Panc1 (cell line): ENCODE results near the gene ZIC4. TPM values are rescaled to one million over a fixed set of nuclear protein-coding genes. Genes with fewer than 3 reads are reported as not detected.

Experiments
- ATAC-seq: fragments of 200-7000 bp; cut with Tn5 transposase; 2 replicates; pipeline ENCODE4 v1.9.1; 2020; ENCODE audit warnings: mild to moderate bottlenecking, moderate library complexity
- BruUV-seq: library from RNA; stranded (reverse); fragments of 400-500 nt; replicated peaks from 2 replicates; lab custom pipeline; 2021; lab: Mats Ljungman, UMichigan
- CTCF ChIA-PET: fragments of 300-600 bp; sonication (Branson Sonifier 250); formaldehyde crosslinking; loops from one replicate; lab custom pipeline; 2022; ENCODE audit warnings: antibody characterized with exemption; lab: Charles Lee
- POLR2A ChIA-PET: fragments of 300-600 bp; sonication (Branson Sonifier 250); formaldehyde crosslinking; loops from one replicate; lab custom pipeline; 2022; ENCODE audit warnings: antibody characterized with exemption; lab: Charles Lee
- DNase-seq: peaks from one replicate; pipeline ENCODE4 v3.0.0-alpha.2; 2010; ENCODE audit warnings: low read depth, low spot score
- H3K27ac ChIP-seq: 2 replicates; pipeline ENCODE4 v1.5.1; 2011; ENCODE audit warnings: mild to moderate bottlenecking, low read length, inconsistent platforms
- H3K27me3 ChIP-seq: fragments of 200-500 bp; sonication (Bioruptor generic); 2 replicates; pipeline ENCODE4 v1.6.0; 2014; ENCODE audit warnings: low read length, inconsistent platforms; ENCODE audit not compliant: control insufficient read depth, insufficient read depth
- H3K36me3 ChIP-seq: fragments of 200-500 bp; sonication (Bioruptor generic); 2 replicates; pipeline ENCODE4 v1.5.1; 2014; ENCODE audit warnings: inconsistent platforms, mild to moderate bottlenecking, low read length, moderate library complexity; ENCODE audit not compliant: control insufficient read depth, insufficient read depth
- H3K4me1 ChIP-seq: 2 replicates; pipeline ENCODE4 v1.5.1; 2011; ENCODE audit warnings: inconsistent platforms, mild to moderate bottlenecking, low read length, moderate library complexity; ENCODE audit not compliant: control insufficient read depth, insufficient read depth
- H3K4me3 ChIP-seq, 2 experiments: 2 replicates each; pipeline ENCODE4 v1.5.1; 2011 to 2012; ENCODE audit warnings: low read depth in 2 of 2, low read length in 2 of 2, mild to moderate bottlenecking in 2 of 2, inconsistent platforms in 1 of 2, moderate library complexity in 1 of 2
- H3K9me3 ChIP-seq: fragments of 200-500 bp; sonication (Bioruptor generic); 2 replicates; pipeline ENCODE4 v1.5.1; 2014; ENCODE audit warnings: low read depth, mild to moderate bottlenecking, inconsistent platforms, low read length, moderate library complexity; ENCODE audit not compliant: control insufficient read depth, insufficient read depth
- POLR2AphosphoS5 ChIP-seq: IDR thresholded peaks from 2 replicates; pipeline ENCODE4 v1.6.1; 2012; ENCODE audit warnings: mild to moderate bottlenecking, low read depth, low read length, moderate library complexity
- SIN3A ChIP-seq: IDR thresholded peaks from 2 replicates; pipeline ENCODE4 v1.6.1; 2012; ENCODE audit warnings: low read depth, mild to moderate bottlenecking, low read length, moderate library complexity, borderline replicate concordance; ENCODE audit not compliant: insufficient read depth
- TCF7L2 ChIP-seq: IDR thresholded peaks from 2 replicates; pipeline ENCODE4 v1.6.1; 2011; ENCODE audit warnings: mild to moderate bottlenecking, low read depth, low read length, inconsistent platforms
- in situ Hi-C: cut with HindIII; loops from 2 replicates; pipeline ENCODE4 v1.10.0; 2016; ENCODE audit warnings: low sequenced_read_pairs, low pct_unique_long_range_greater_than_20kb
- intact Hi-C: fragments of 100-400 bp; cut with micrococcal nuclease; formaldehyde crosslinking; loops from one replicate; pipeline ENCODE4 v1.10.0; 2022; ENCODE audit not compliant: unreplicated experiment
- total RNA-seq: library from RNA; stranded (reverse); gene quantifications from one replicate; pipeline ENCODE4 v1.2.1, GENCODE V29; 2021; ENCODE audit not compliant: unreplicated experiment
- TF ChIP-seq, protein P1 (sequence below): fragments of 450-650 bp; IDR thresholded peaks from 2 replicates; pipeline ENCODE4 v1.5.1; 2017; ENCODE audit warnings: mild to moderate bottlenecking
- TF ChIP-seq, protein P2 (sequence below), 2 experiments: IDR thresholded peaks; 2 replicates each; pipeline ENCODE4 v1.6.1; 2011 to 2012; ENCODE audit warnings: low read depth in 2 of 2, control low read depth in 1 of 2, low read length in 1 of 2, mild to moderate bottlenecking in 1 of 2, moderate library complexity in 1 of 2; ENCODE audit not compliant: insufficient read depth in 1 of 2

The ZIC4 gene
- total RNA-seq, 1 experiment from 2014 or later, result not detected

DNA sequence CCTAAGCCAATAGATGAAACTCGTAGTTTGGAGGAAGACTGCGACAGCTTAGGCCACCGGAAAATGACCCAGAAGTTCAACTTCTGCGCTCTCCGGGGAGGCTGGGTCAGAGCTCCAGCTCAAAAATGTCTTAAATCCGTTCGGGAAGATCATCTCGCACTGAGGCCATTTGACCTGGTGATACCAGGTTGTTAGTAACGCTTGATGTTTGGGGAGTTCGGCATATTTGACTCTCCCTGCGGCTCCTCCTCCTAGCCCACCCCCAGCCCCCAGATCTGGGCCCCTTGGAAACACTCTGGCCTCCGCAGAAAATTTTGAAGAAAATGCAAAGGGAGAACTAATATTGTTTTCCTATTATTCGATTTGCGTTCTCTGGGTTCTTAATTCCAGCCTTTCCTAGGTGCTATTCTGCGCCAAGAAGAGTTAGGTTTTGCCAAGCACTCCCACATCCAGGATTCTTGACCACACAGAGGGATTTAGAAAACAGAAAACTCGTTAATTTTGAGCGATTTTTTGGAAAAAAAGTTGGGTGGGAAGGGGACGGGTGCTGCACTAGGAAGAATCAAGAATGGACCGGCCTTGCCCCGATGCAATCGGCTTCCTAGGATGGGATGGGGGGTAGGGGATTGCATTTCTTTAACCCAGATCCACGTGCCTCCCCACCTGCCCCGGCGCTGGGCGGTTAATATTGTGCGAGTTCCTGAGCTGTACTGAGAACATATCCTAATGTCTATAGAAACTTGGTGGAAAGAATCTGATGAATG lies 50.0 kb downstream of the ZIC4 start:
- ChIA-PET CTCF (no interaction called here), POLR2A (no interaction called here)
- H3K27me3 ChIP-seq, result no peaks in the 10 kb centered on the region
- H3K4me3 ChIP-seq, result no peak overlapping the region
- intact Hi-C loops, result no loop called here
- no peaks in the 10 kb centered on the region for H3K9me3 ChIP-seq
- DNase-seq, result no peak
- in situ Hi-C loops, result no loop called here
- no peak overlapping the region for H3K27ac ChIP-seq
- BruUV-seq, result no TSS peak
- TF ChIP-seq, protein P1, sequence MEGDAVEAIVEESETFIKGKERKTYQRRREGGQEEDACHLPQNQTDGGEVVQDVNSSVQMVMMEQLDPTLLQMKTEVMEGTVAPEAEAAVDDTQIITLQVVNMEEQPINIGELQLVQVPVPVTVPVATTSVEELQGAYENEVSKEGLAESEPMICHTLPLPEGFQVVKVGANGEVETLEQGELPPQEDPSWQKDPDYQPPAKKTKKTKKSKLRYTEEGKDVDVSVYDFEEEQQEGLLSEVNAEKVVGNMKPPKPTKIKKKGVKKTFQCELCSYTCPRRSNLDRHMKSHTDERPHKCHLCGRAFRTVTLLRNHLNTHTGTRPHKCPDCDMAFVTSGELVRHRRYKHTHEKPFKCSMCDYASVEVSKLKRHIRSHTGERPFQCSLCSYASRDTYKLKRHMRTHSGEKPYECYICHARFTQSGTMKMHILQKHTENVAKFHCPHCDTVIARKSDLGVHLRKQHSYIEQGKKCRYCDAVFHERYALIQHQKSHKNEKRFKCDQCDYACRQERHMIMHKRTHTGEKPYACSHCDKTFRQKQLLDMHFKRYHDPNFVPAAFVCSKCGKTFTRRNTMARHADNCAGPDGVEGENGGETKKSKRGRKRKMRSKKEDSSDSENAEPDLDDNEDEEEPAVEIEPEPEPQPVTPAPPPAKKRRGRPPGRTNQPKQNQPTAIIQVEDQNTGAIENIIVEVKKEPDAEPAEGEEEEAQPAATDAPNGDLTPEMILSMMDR, result no peak
- TF ChIP-seq POLR2AphosphoS5 (no peak), SIN3A (no peak), TCF7L2 (no peak)
- TF ChIP-seq, protein P2, sequence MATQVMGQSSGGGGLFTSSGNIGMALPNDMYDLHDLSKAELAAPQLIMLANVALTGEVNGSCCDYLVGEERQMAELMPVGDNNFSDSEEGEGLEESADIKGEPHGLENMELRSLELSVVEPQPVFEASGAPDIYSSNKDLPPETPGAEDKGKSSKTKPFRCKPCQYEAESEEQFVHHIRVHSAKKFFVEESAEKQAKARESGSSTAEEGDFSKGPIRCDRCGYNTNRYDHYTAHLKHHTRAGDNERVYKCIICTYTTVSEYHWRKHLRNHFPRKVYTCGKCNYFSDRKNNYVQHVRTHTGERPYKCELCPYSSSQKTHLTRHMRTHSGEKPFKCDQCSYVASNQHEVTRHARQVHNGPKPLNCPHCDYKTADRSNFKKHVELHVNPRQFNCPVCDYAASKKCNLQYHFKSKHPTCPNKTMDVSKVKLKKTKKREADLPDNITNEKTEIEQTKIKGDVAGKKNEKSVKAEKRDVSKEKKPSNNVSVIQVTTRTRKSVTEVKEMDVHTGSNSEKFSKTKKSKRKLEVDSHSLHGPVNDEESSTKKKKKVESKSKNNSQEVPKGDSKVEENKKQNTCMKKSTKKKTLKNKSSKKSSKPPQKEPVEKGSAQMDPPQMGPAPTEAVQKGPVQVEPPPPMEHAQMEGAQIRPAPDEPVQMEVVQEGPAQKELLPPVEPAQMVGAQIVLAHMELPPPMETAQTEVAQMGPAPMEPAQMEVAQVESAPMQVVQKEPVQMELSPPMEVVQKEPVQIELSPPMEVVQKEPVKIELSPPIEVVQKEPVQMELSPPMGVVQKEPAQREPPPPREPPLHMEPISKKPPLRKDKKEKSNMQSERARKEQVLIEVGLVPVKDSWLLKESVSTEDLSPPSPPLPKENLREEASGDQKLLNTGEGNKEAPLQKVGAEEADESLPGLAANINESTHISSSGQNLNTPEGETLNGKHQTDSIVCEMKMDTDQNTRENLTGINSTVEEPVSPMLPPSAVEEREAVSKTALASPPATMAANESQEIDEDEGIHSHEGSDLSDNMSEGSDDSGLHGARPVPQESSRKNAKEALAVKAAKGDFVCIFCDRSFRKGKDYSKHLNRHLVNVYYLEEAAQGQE (IDR thresholded peaks at IDR 0.05; ENCODE audit: insufficient read depth in 1 of 2, low read depth in 2 of 2, low read length in 1 of 2), result no peak
- no peaks in the 10 kb centered on the region for H3K36me3 ChIP-seq
- no peaks in the 10 kb centered on the region for H3K4me1 ChIP-seq
- no peak for ATAC-seq

DNA sequence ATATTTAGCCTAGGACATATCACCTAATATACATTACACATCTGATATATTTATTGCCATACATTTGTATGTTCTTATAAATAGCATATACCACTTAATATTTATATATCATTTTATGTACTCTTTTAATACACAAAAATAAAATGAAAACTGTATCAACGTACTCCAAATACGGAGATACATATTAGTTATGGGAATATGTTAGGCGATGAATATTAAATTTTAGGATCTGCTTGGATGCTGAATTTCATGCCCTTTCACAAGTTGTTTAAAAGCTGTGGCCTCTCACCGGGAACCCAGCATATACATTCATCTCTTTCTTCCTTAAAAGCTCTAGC lies 50.6 kb downstream of the ZIC4 start:
- CTCF ChIA-PET, result no interaction called here
- Histone ChIP-seq H3K4me1 (no peaks in the 10 kb centered on the region), H3K27me3 (no peaks in the 10 kb centered on the region), H3K9me3 (no peaks in the 10 kb centered on the region), H3K27ac (no peak overlapping the region), H3K4me3 (no peak overlapping the region), H3K36me3 (no peaks in the 10 kb centered on the region)
- POLR2A ChIA-PET, result interaction anchor here (0.7 kb wide), 1 partner anchor 1711 kb away, joined by 9 read pairs; no protein-coding TSS in a partner anchor
- BruUV-seq, result no TSS peak
- intact Hi-C loops (no loop called here), in situ Hi-C loops (no loop called here)
- DNase-seq (no peak), ATAC-seq (no peak)
- TF ChIP-seq SIN3A (no peak), TCF7L2 (no peak), POLR2AphosphoS5 (no peak)
- TF ChIP-seq, protein P2 (IDR thresholded peaks at IDR 0.05; ENCODE audit: insufficient read depth in 1 of 2, low read depth in 2 of 2, low read length in 1 of 2), result no peak
- TF ChIP-seq, protein P1, result no peak
